ENCODE measurements around the gene GRK5. TPM values are rescaled to one million over a fixed set of nuclear protein-coding genes. Genes with fewer than 3 reads are reported as not detected.
A peak's percentile ranks its signal among the peaks of the same experiment; 100 is the strongest.

The GRK5 gene
- total RNA-seq, 1 donor from 2014 or later: 4.3 TPM

DNA sequence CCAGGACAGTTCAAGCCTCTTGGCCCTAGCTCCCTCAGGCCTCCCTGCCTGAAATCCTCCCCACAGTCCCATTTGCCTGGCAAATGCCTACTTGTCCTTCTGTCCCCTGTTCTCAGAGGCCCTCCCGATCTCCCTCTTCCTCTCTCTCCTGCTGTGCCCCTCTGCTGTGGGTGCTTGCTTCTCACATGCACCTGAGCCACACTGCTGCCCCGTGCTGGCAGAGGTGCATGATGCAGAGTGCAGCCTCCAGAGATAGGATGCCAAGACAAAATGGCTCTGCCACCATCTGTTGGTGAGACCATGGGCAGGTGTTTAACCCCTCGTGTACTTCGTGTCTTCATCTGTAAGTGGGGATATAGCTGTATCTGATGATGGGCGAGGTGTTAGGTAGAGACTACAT is 176.8 kb downstream of the GRK5 start:
- Mint-ChIP-seq H3K27me3 (ENCODE audit: insufficient read depth, low read depth) (peaks cover 2% of the 10 kb centered on the region), H3K4me3 (no peak overlapping the region), H3K27ac (no peak overlapping the region), H3K4me1 (no peaks in the 10 kb centered on the region), H3K9me3 (peaks cover 2% of the 10 kb centered on the region), H3K36me3 (peaks cover 14% of the 10 kb centered on the region)
- no peaks in the 10 kb centered on the region for H3F3A ChIP-seq (ENCODE audit: low read depth)
- H3K9ac ChIP-seq: no peak overlapping the region
- H4K20me1 ChIP-seq (ENCODE audit: low read depth): no peaks in the 10 kb centered on the region
- no peak overlapping the region for H3K4me3 ChIP-seq
- H3K4me2 ChIP-seq: no peak overlapping the region
- no peaks in the 10 kb centered on the region for H3K36me3 ChIP-seq
- H3K27ac ChIP-seq: no peak overlapping the region
- no peaks in the 10 kb centered on the region for H3K27me3 ChIP-seq
- no peak for TF ChIP-seq EZH2 (IDR thresholded peaks at IDR 0.05)
- TF ChIP-seq EZH2phosphoT487 (IDR thresholded peaks at IDR 0.05): no peak
- TF ChIP-seq, protein P1, sequence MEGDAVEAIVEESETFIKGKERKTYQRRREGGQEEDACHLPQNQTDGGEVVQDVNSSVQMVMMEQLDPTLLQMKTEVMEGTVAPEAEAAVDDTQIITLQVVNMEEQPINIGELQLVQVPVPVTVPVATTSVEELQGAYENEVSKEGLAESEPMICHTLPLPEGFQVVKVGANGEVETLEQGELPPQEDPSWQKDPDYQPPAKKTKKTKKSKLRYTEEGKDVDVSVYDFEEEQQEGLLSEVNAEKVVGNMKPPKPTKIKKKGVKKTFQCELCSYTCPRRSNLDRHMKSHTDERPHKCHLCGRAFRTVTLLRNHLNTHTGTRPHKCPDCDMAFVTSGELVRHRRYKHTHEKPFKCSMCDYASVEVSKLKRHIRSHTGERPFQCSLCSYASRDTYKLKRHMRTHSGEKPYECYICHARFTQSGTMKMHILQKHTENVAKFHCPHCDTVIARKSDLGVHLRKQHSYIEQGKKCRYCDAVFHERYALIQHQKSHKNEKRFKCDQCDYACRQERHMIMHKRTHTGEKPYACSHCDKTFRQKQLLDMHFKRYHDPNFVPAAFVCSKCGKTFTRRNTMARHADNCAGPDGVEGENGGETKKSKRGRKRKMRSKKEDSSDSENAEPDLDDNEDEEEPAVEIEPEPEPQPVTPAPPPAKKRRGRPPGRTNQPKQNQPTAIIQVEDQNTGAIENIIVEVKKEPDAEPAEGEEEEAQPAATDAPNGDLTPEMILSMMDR (IDR thresholded peaks at IDR 0.05): no peak
- no peaks in the 10 kb centered on the region for H3K9me3 ChIP-seq (ENCODE audit: low read depth)
- no peak overlapping the region for H2AFZ ChIP-seq (replicated peaks)
- H3K79me2 ChIP-seq (ENCODE audit: low read depth): no peaks in the 10 kb centered on the region
- DNase-seq (ENCODE audit: low spot score): no peak
- no peaks in the 10 kb centered on the region for H3K4me1 ChIP-seq

DNA sequence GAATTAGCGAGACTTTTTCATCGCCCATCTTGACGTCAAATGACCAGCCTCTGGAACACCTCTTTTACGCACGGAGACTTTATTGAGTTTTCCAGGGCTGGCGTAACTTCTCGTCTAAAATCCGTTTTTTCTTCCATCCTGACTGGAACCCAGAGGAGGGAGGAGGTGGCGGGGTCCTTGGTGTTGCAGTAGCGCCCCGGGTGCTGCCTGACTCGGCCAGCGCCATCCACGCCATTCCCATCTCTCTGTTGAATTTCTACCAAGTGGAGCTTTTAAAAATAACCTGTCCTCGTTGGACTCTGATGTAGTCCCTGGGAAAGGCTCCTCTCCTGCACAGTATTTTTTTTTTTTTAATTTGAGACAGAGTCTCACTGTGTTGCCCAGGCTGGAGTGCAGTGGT is 179.3 kb downstream of the GRK5 start:
- no peaks in the 10 kb centered on the region for H3K79me2 ChIP-seq (ENCODE audit: low read depth)
- no peaks in the 10 kb centered on the region for H3F3A ChIP-seq (ENCODE audit: low read depth)
- DNase-seq (ENCODE audit: low spot score): no peak
- no peaks in the 10 kb centered on the region for H3K4me1 ChIP-seq
- no peak overlapping the region for H3K4me3 ChIP-seq
- Mint-ChIP-seq H3K9me3 (peaks cover 2% of the 10 kb centered on the region), H3K36me3 (peaks cover 14% of the 10 kb centered on the region), H3K4me1 (no peaks in the 10 kb centered on the region), H3K27me3 (ENCODE audit: insufficient read depth, low read depth) (peaks cover 2% of the 10 kb centered on the region), H3K4me3 (no peak overlapping the region), H3K27ac (no peak overlapping the region)
- H3K36me3 ChIP-seq: no peaks in the 10 kb centered on the region
- no peak overlapping the region for H2AFZ ChIP-seq (replicated peaks)
- no peak overlapping the region for H3K9ac ChIP-seq
- H3K9me3 ChIP-seq (ENCODE audit: low read depth): no peaks in the 10 kb centered on the region
- no peaks in the 10 kb centered on the region for H4K20me1 ChIP-seq (ENCODE audit: low read depth)
- H3K27ac ChIP-seq: no peak overlapping the region
- TF ChIP-seq, protein P1 (IDR thresholded peaks at IDR 0.05): no peak
- no peak for TF ChIP-seq EZH2 (IDR thresholded peaks at IDR 0.05)
- no peak for TF ChIP-seq EZH2phosphoT487 (IDR thresholded peaks at IDR 0.05)
- H3K27me3 ChIP-seq: no peaks in the 10 kb centered on the region
- H3K4me2 ChIP-seq: no peak overlapping the region

DNA sequence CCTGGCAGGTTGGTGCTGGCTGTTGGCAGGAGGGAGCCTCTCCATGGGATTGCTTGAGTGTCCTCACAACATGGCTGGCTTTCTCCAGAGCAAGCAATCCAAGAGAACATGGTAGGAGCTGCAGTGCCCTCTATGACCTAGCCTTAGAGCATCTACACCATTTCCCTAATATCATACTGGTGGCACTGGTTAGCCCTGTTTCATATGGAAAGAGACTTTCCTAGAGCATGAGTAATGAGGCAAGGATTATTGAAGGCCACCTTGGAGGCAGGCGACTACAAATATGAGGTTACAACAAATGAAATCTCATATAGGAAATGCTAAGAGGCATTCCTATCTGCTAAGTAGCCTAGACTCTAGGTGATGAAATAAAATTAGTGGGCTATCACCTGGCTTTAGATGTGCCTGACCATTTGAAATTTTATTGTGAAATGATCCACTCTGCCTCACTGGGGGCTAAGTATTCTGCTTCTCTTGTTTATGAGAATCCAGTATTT is 181.5 kb downstream of the GRK5 start:
- Mint-ChIP-seq H3K4me1 (peaks cover 5% of the 10 kb centered on the region), H3K9me3 (peaks cover 2% of the 10 kb centered on the region), H3K36me3 (peaks cover 4% of the 10 kb centered on the region), H3K27ac (peak overlapping the region; percentile 91), H3K27me3 (ENCODE audit: insufficient read depth, low read depth) (peaks cover 2% of the 10 kb centered on the region), H3K4me3 (no peak overlapping the region)
- H3K4me2 ChIP-seq: no peak overlapping the region
- no peaks in the 10 kb centered on the region for H4K20me1 ChIP-seq (ENCODE audit: low read depth)
- H3K9me3 ChIP-seq (ENCODE audit: low read depth): no peaks in the 10 kb centered on the region
- peaks cover 7% of the 10 kb centered on the region for H3F3A ChIP-seq (ENCODE audit: low read depth)
- H3K36me3 ChIP-seq: no peaks in the 10 kb centered on the region
- no peak overlapping the region for H3K9ac ChIP-seq
- no peak overlapping the region for H3K27ac ChIP-seq
- no peaks in the 10 kb centered on the region for H3K27me3 ChIP-seq
- DNase-seq (ENCODE audit: low spot score): no peak
- no peak overlapping the region for H2AFZ ChIP-seq (replicated peaks)
- TF ChIP-seq, protein P1 (IDR thresholded peaks at IDR 0.05): no peak
- TF ChIP-seq EZH2 (IDR thresholded peaks at IDR 0.05) (no peak), EZH2phosphoT487 (IDR thresholded peaks at IDR 0.05) (no peak)
- no peaks in the 10 kb centered on the region for H3K79me2 ChIP-seq (ENCODE audit: low read depth)
- H3K4me3 ChIP-seq: no peak overlapping the region
- peaks cover 10% of the 10 kb centered on the region for H3K4me1 ChIP-seq
